Fibroblast of skin of abdomen (primary cell): Measurements from ENCODE around the gene PHLPP1.

Source experiments
- DNase-seq: peaks from one replicate; pipeline ENCODE4 v3.0.0-alpha.2; 2013

Gene PHLPP1

GRCh38 chr18:62856294-62856693 is 141.0 kb downstream of the PHLPP1 start:
- DNase-seq: no peak

GRCh38 chr18:62857263-62857976 is 142.1 kb downstream of the PHLPP1 start:
- no peak for DNase-seq

- no peak for DNase-seq
Measured at GRCh38 chr18:62860062-62860461, 144.7 kb downstream of the PHLPP1 start.

GRCh38 chr18:62862466-62862865 is 147.1 kb downstream of the PHLPP1 start:
- no peak for DNase-seq

GRCh38 chr18:62863579-62864001 is 148.2 kb downstream of the PHLPP1 start:
- DNase-seq: peak; percentile 37

GRCh38 chr18:62865498-62865897 is 150.2 kb downstream of the PHLPP1 start:
- no peak for DNase-seq

- no peak for DNase-seq
Measured at GRCh38 chr18:62867534-62867933, 152.2 kb downstream of the PHLPP1 start.

GRCh38 chr18:62868645-62869044 is 153.3 kb downstream of the PHLPP1 start:
- no peak for DNase-seq

- no peak for DNase-seq
Measured at GRCh38 chr18:62870643-62871042, 155.3 kb downstream of the PHLPP1 start.

GRCh38 chr18:62875323-62875722 is 160.0 kb downstream of the PHLPP1 start:
- no peak for DNase-seq

- DNase-seq: no peak
Measured at GRCh38 chr18:62876111-62876510, 160.8 kb downstream of the PHLPP1 start.

GRCh38 chr18:62876828-62877227 is 161.5 kb downstream of the PHLPP1 start:
- DNase-seq: no peak

- DNase-seq: peak; percentile 86
Measured at GRCh38 chr18:62877411-62878221, 162.3 kb downstream of the PHLPP1 start.

GRCh38 chr18:62878305-62878704 is 163.0 kb downstream of the PHLPP1 start:
- peak; percentile 18 for DNase-seq

GRCh38 chr18:62880034-62880433 is 164.7 kb downstream of the PHLPP1 start:
- DNase-seq: no peak

GRCh38 chr18:62880673-62881364 is 165.5 kb downstream of the PHLPP1 start:
- DNase-seq: no peak

GRCh38 chr18:62881509-62882016 is 166.2 kb downstream of the PHLPP1 start:
- DNase-seq: peak; percentile 87

GRCh38 chr18:62883937-62884735 is 168.8 kb downstream of the PHLPP1 start:
- no peak for DNase-seq

- DNase-seq: no peak
Measured at GRCh38 chr18:62885804-62886203, 170.5 kb downstream of the PHLPP1 start.

GRCh38 chr18:62894681-62895390 is 179.5 kb downstream of the PHLPP1 start:
- no peak for DNase-seq

- DNase-seq: peak; percentile 61
Measured at GRCh38 chr18:62897153-62897552, 181.8 kb downstream of the PHLPP1 start.

GRCh38 chr18:62898359-62898758 is 183.0 kb downstream of the PHLPP1 start:
- no peak for DNase-seq
